ENCODE results near the gene COG3. TPM values are rescaled to one million over a fixed set of nuclear protein-coding genes. Genes with fewer than 3 reads are reported as not detected.
A peak's percentile ranks its signal among the peaks of the same experiment; 100 is the strongest.

The COG3 gene
- total and polyA plus RNA-seq, 4 experiments from 2014 or later, result 28.8 to 59.8 (median 40.3) TPM

GRCh38 chr13:45448965-45449559, 15.7 kb upstream of the COG3 start:
- Mint-ChIP-seq H3K9me3 (no peaks in the 10 kb centered on the region), H3K4me1 (no peaks in the 10 kb centered on the region), H3K4me3 (no peak overlapping the region), H3K27ac (no peak overlapping the region), H3K36me3 (no peaks in the 10 kb centered on the region), H3K27me3 (peaks cover 0 to 5% of the 10 kb centered on the region in 2 donors)
- Histone ChIP-seq H3K4me3 (ENCODE audit: low read length in 2 of 2) (no peak overlapping the region), H3K9me3 (ENCODE audit: control insufficient read depth in 1 of 2, low read length in 2 of 2) (no peaks in the 10 kb centered on the region), H3K27me3 (ENCODE audit: insufficient read depth, low read length) (no peaks in the 10 kb centered on the region), H3K4me1 (ENCODE audit: insufficient read depth, low read length) (no peaks in the 10 kb centered on the region), H3K36me3 (ENCODE audit: insufficient read depth, low read length) (no peaks in the 10 kb centered on the region), H3K27ac (ENCODE audit: low read depth, low read length) (no peak overlapping the region)
- ChIA-PET POLR2A (ENCODE audit: partially characterized antibody) (interaction anchor here (1.5 kb wide), 1 partner anchor 22 kb away, joined by 4 read pairs; no protein-coding TSS in a partner anchor), CTCF (ENCODE audit: partially characterized antibody) (no interaction called here)
- DNase-seq, result no peak
- intact Hi-C loops (cut with micrococcal nuclease), result no loop called here

GRCh38 chr13:45451282-45451681, 13.5 kb upstream of the COG3 start:
- intact Hi-C loops (cut with micrococcal nuclease), result no loop called here
- POLR2A ChIA-PET (ENCODE audit: partially characterized antibody), result interaction anchor here (0.7 kb wide), 1 partner anchor 14 kb away, joined by 3 read pairs; the partner anchor contains the start of gene COG3
- no peaks in the 10 kb centered on the region for H3K36me3 Mint-ChIP-seq

GRCh38 chr13:45454204-45454603, 10.5 kb upstream of the COG3 start:
- Histone ChIP-seq H3K27ac (ENCODE audit: low read depth, low read length) (no peak overlapping the region), H3K36me3 (ENCODE audit: insufficient read depth, low read length) (no peaks in the 10 kb centered on the region), H3K4me3 (ENCODE audit: low read length in 2 of 2) (no peak overlapping the region), H3K9me3 (ENCODE audit: control insufficient read depth in 1 of 2, low read length in 2 of 2) (no peaks in the 10 kb centered on the region), H3K4me1 (ENCODE audit: insufficient read depth, low read length) (no peaks in the 10 kb centered on the region), H3K27me3 (ENCODE audit: insufficient read depth, low read length) (no peaks in the 10 kb centered on the region)
- no peak for DNase-seq
- Mint-ChIP-seq H3K9me3 (peaks cover 0 to 16% (median 10%) of the 10 kb centered on the region in 8 donors), H3K27ac (no peak overlapping the region), H3K36me3 (peaks cover 0 to 6% of the 10 kb centered on the region in 2 donors), H3K27me3 (peaks cover 0 to 3% of the 10 kb centered on the region in 2 donors), H3K4me3 (no peak overlapping the region), H3K4me1 (peaks cover 0 to 3% (median 0%) of the 10 kb centered on the region in 4 donors)
- ChIA-PET CTCF (ENCODE audit: partially characterized antibody) (no interaction called here), POLR2A (ENCODE audit: partially characterized antibody) (no interaction called here)
- intact Hi-C loops (cut with micrococcal nuclease), result no loop called here

More at GRCh38 chr13:45451282-45451681, 13.5 kb upstream of the COG3 start:
- no peak overlapping the region for H3K27ac Mint-ChIP-seq
- H3K27ac ChIP-seq (ENCODE audit: low read depth, low read length), result no peak overlapping the region
- peaks cover 0 to 3% (median 0%) of the 10 kb centered on the region in 8 donors for H3K9me3 Mint-ChIP-seq
- H3K4me1 ChIP-seq (ENCODE audit: insufficient read depth, low read length), result no peaks in the 10 kb centered on the region
- CTCF ChIA-PET (ENCODE audit: partially characterized antibody), result interaction anchor here (1.1 to 1.7 kb wide), 2 partner anchors 61 to 80 kb away, joined by 3 to 11 read pairs; no protein-coding TSS in a partner anchor
- peaks cover 0 to 3% (median 0%) of the 10 kb centered on the region in 4 donors for H3K4me1 Mint-ChIP-seq
- DNase-seq, result no peak
- no peaks in the 10 kb centered on the region for H3K9me3 ChIP-seq (ENCODE audit: control insufficient read depth in 1 of 2, low read length in 2 of 2)
- no peaks in the 10 kb centered on the region for H3K27me3 ChIP-seq (ENCODE audit: insufficient read depth, low read length)
- no peak overlapping the region for H3K4me3 ChIP-seq (ENCODE audit: low read length in 2 of 2)
- no peaks in the 10 kb centered on the region for H3K36me3 ChIP-seq (ENCODE audit: insufficient read depth, low read length)
- H3K27me3 Mint-ChIP-seq, result peaks cover 0 to 5% of the 10 kb centered on the region in 2 donors
- H3K4me3 Mint-ChIP-seq, result no peak overlapping the region

- H3K27ac Mint-ChIP-seq, result no peak overlapping the region
- H3K36me3 Mint-ChIP-seq, result peaks cover 0 to 6% of the 10 kb centered on the region in 2 donors
- H3K9me3 ChIP-seq (ENCODE audit: control insufficient read depth in 1 of 2, low read length in 2 of 2), result no peaks in the 10 kb centered on the region
- H3K9me3 Mint-ChIP-seq, result peaks cover 0 to 16% (median 10%) of the 10 kb centered on the region in 8 donors
- H3K4me1 ChIP-seq (ENCODE audit: insufficient read depth, low read length), result no peaks in the 10 kb centered on the region
- DNase-seq, result no peak
- ChIA-PET POLR2A (ENCODE audit: partially characterized antibody) (no interaction called here), CTCF (ENCODE audit: partially characterized antibody) (interaction anchor here (0.8 kb wide), 1 partner anchor 85 kb away, joined by 3 read pairs; no protein-coding TSS in a partner anchor)
- H3K4me3 ChIP-seq (ENCODE audit: low read length in 2 of 2), result no peak overlapping the region
- H3K27me3 Mint-ChIP-seq, result peaks cover 0 to 5% of the 10 kb centered on the region in 2 donors
- H3K36me3 ChIP-seq (ENCODE audit: insufficient read depth, low read length), result no peaks in the 10 kb centered on the region
- peaks cover 0 to 3% (median under 1%) of the 10 kb centered on the region in 4 donors for H3K4me1 Mint-ChIP-seq
- no peak overlapping the region for H3K27ac ChIP-seq (ENCODE audit: low read depth, low read length)
- H3K4me3 Mint-ChIP-seq, result no peak overlapping the region
- no peaks in the 10 kb centered on the region for H3K27me3 ChIP-seq (ENCODE audit: insufficient read depth, low read length)
- intact Hi-C loops (cut with micrococcal nuclease), result no loop called here
These were observed 8.4 kb upstream of the COG3 start for GRCh38 chr13:45456196-45456972.

- Histone ChIP-seq H3K27me3 (ENCODE audit: insufficient read depth, low read length) (no peaks in the 10 kb centered on the region), H3K9me3 (ENCODE audit: control insufficient read depth in 1 of 2, low read length in 2 of 2) (no peaks in the 10 kb centered on the region), H3K27ac (ENCODE audit: low read depth, low read length) (peak overlapping the region; percentile 98), H3K4me1 (ENCODE audit: insufficient read depth, low read length) (peaks cover 49% of the 10 kb centered on the region), H3K4me3 (ENCODE audit: low read length in 2 of 2) (peak overlapping the region; percentile 62 to 81), H3K36me3 (ENCODE audit: insufficient read depth, low read length) (peaks cover 4% of the 10 kb centered on the region)
- Mint-ChIP-seq H3K27me3 (peaks cover 0 to 2% of the 10 kb centered on the region in 2 donors), H3K4me1 (peaks cover 33 to 60% (median 46%) of the 10 kb centered on the region in 4 donors), H3K36me3 (peaks cover 0 to 12% of the 10 kb centered on the region in 2 donors), H3K4me3 (peak overlapping the region; percentile 90 to 95 (median 92)), H3K9me3 (peaks cover 0 to 3% (median 0%) of the 10 kb centered on the region in 8 donors), H3K27ac (peak overlapping the region; percentile 88 to 97 (median 94))
- intact Hi-C loops (cut with micrococcal nuclease), result loop anchor here (1.0 kb wide), 4 partner anchors 46 to 344 kb away; partner anchors contain the start of genes GTF2F2, SLC25A30 and TPT1
- POLR2A ChIA-PET (ENCODE audit: partially characterized antibody), result interaction anchor here (0.6 to 3.9 kb wide), 19 partner anchors 9 to 1322 kb away, joined by 3 to 62 read pairs (median 4); partner anchors contain the start of genes LCP1, SLC25A30, TPT1 and TSC22D1
- CTCF ChIA-PET (ENCODE audit: partially characterized antibody), result interaction anchor here (0.6 to 3.8 kb wide), 8 partner anchors 9 to 417 kb away, joined by 3 to 20 read pairs (median 4); partner anchors contain the start of gene SLC25A30
- peak in 1 of 5 donors; percentile 48 for DNase-seq
These were observed 525 bp upstream of the COG3 start for GRCh38 chr13:45464141-45464686.

GRCh38 chr13:45466359-45466758, 1.6 kb downstream of the COG3 start:
- Mint-ChIP-seq H3K9me3 (no peaks in the 10 kb centered on the region), H3K27ac (peak overlapping the region; percentile 88 to 97 (median 94)), H3K36me3 (peaks cover 2 to 12% of the 10 kb centered on the region in 2 donors), H3K4me1 (peaks cover 41 to 77% (median 59%) of the 10 kb centered on the region in 4 donors), H3K4me3 (peak overlapping the region; percentile 90 to 95 (median 92)), H3K27me3 (no peaks in the 10 kb centered on the region)
- no peaks in the 10 kb centered on the region for H3K9me3 ChIP-seq (ENCODE audit: control insufficient read depth in 1 of 2, low read length in 2 of 2)
- H3K4me1 ChIP-seq (ENCODE audit: insufficient read depth, low read length), result peaks cover 68% of the 10 kb centered on the region
- peaks cover 4% of the 10 kb centered on the region for H3K36me3 ChIP-seq (ENCODE audit: insufficient read depth, low read length)
- intact Hi-C loops (cut with micrococcal nuclease), result loop anchor here (5.0 kb wide), 1 partner anchor 889 kb away; the partner anchor contains the start of gene TSC22D1
- ChIA-PET POLR2A (ENCODE audit: partially characterized antibody) (no interaction called here), CTCF (ENCODE audit: partially characterized antibody) (interaction anchor here (1.1 to 1.3 kb wide), 3 partner anchors 44 to 95 kb away, joined by 3 to 4 read pairs (median 4); no protein-coding TSS in a partner anchor)
- no peak for DNase-seq
- peak overlapping the region; percentile 98 for H3K27ac ChIP-seq (ENCODE audit: low read depth, low read length)
- no peaks in the 10 kb centered on the region for H3K27me3 ChIP-seq (ENCODE audit: insufficient read depth, low read length)
- H3K4me3 ChIP-seq (ENCODE audit: low read length in 2 of 2), result no peak overlapping the region
